AG04450 (cell line): Measurements from ENCODE around the gene COBL. TPM values are rescaled to one million over a fixed set of nuclear protein-coding genes. Genes with fewer than 3 reads are reported as not detected.

Experiments
- CTCF ChIA-PET: fragments of 300-600, 350-600 bp; formaldehyde crosslinking; extraction: SDS; loops from one replicate; lab custom pipeline; 2022; ENCODE audit warnings: antibody characterized with exemption, inconsistent platforms; lab: Charles Lee
- POLR2A ChIA-PET: fragments of 350-600 bp; formaldehyde crosslinking; extraction: SDS; loops from one replicate; lab custom pipeline; 2021; ENCODE audit warnings: antibody characterized with exemption, inconsistent platforms; lab: Yijun Ruan, JAX
- DNase-seq: peaks from one replicate; pipeline ENCODE4 v3.0.0-alpha.2; 2011; ENCODE audit warnings: low read depth, low spot score
- H3K27ac ChIP-seq: one replicate; pipeline ENCODE4 v1.5.1; 2012; ENCODE audit warnings: low read depth, low read length, control low read depth
- H3K27me3 ChIP-seq: one replicate; pipeline ENCODE4 v1.6.0; 2012; ENCODE audit warnings: low read length; ENCODE audit not compliant: control insufficient read depth, insufficient read depth
- H3K4me3 ChIP-seq: 2 replicates; pipeline ENCODE4 v1.5.1; 2011; ENCODE audit warnings: mild to moderate bottlenecking, low read depth, low read length, control low read depth
- H3K9me3 ChIP-seq: 2 replicates; pipeline ENCODE4 v1.5.1; 2012; ENCODE audit warnings: low read length; ENCODE audit not compliant: control insufficient read depth, insufficient read depth
- CTCF ChIP-seq: IDR thresholded peaks from 2 replicates; pipeline ENCODE4 v1.5.1; 2011; ENCODE audit warnings: low read depth, low read length, control low read depth, inconsistent platforms
- polyA plus RNA-seq: library from polyadenylated mRNA; depleted of rRNA; stranded (reverse); fragments of >200 nt; gene quantifications from 2 replicates; pipeline ENCODE4 v1.2.3, GENCODE V29; 2011

COBL gene
- polyA plus RNA-seq, 1 experiment = 0.06 TPM

DNA sequence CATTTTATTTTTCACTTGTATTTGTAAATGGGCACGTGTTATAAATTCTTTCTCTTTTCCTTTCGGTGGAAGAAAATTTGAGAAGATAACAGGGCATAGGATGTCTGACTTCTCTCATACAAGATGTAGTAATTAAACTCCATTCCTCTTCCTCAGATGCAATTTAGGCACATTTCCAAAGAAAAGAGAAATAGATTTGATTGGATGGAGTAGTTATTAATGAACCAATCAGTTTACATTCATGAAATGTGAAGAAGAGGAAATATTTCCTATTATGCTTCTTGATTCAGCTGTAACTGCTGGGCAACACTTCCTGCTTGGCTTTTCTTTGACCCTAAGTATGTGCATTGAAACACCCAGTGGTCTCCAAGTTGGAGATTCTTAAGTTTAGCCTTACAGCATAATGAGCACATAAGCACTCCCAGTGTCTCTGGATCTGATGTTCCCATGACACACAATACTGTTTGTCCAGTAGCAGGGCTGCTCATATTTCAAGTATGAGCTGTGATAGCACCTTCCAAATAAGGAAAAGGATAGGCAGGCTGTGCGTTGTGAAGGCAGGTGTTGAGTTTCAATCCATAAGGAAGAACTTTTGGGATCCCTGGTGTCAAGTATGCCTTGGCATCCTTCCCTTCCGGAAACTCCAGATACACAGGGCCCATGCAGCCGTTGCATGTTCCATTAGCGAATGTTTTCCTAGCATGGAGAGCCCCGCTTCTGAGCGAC lies 33.4 kb upstream of the COBL start:
- CTCF ChIA-PET = no interaction called here
- H3K4me3 ChIP-seq = no peak overlapping the region
- DNase-seq = no peak
- peaks cover 4% of the 10 kb centered on the region; the same call in 1 of the 2 replicates for H3K9me3 ChIP-seq
- H3K27ac ChIP-seq = no peak overlapping the region
- TF ChIP-seq CTCF = no peak
- POLR2A ChIA-PET = no interaction called here
- no peaks in the 10 kb centered on the region for H3K27me3 ChIP-seq

- no peak for DNase-seq
- Histone ChIP-seq H3K9me3 (no peaks in the 10 kb centered on the region), H3K27ac (no peak overlapping the region), H3K4me3 (no peak overlapping the region), H3K27me3 (no peaks in the 10 kb centered on the region)
- ChIA-PET CTCF (no interaction called here), POLR2A (no interaction called here)
- no peak for TF ChIP-seq CTCF
Observed at GRCh38 chr7:51346126-51346525, 29.5 kb upstream of the COBL start.

DNA sequence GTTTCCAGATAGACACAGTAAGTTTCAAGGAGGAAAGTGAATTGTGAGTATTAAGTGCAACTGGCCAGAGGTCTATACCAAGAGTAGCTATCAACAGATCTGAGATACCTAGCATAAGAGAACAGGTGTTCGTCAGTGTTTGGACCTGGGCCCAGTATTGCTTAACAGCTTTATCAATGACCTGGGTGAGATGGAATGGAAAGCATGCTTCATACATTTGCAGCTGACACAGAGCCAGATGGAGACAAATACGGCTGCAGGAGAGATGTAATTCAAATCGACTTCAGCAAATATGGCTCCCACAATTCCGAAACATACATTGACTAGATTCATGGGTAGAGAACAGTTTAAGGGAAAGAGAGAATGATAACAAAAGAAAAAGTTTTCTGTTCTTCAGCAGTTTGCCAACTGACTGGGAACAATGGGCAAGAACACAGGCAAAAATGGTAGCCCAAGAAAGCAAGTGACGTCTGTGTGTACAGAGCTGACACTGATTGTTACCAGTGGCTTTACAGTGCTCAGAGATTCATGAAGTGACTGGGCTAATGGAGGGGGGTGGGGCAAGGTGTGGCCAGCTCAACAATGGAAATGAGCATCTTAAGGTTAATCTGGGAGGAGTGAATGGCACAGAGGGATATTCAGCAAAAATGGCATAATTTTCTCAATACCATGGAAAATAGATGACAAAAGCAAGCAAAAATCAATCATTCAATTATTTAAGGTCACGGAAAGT lies 28.0 kb upstream of the COBL start:
- no peak for DNase-seq
- CTCF ChIA-PET = no interaction called here
- TF ChIP-seq CTCF = no peak
- Histone ChIP-seq H3K9me3 (no peaks in the 10 kb centered on the region), H3K4me3 (no peak overlapping the region), H3K27ac (no peak overlapping the region), H3K27me3 (no peaks in the 10 kb centered on the region)
- POLR2A ChIA-PET = no interaction called here

DNA sequence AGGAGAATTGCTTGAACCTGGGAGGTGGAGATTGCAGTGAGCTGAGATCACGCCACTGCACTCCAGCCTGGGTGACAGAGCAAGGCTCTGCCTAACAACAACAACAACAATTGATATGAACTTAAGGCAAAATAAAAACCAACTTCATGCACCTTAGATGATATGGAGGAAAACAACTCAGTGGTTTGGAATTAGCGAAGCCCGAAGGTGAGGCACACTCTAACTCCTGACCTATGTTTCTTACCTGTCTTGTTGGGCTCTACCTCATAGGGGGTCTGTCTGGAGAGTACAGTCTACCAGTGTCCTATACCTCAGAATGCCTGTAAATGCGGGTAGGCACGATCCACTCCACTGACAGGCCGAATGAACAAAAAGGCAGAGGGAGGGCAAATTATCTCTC lies 24.3 kb upstream of the COBL start:
- DNase-seq = no peak
- TF ChIP-seq CTCF = no peak
- Histone ChIP-seq H3K27me3 (no peaks in the 10 kb centered on the region), H3K4me3 (no peak overlapping the region), H3K9me3 (peaks cover 2% of the 10 kb centered on the region; the same call in 1 of the 2 replicates), H3K27ac (no peak overlapping the region)
- ChIA-PET POLR2A (no interaction called here), CTCF (no interaction called here)
